Retinal pigment epithelial cell (primary cell): ENCODE data around the gene E2F6.

ENCODE experiments used
- DNase-seq: peaks from one replicate; pipeline ENCODE4 v3.0.0-alpha.2; 2010; ENCODE audit warnings: low read depth
- H3K4me3 ChIP-seq: 2 replicates; pipeline ENCODE4 v1.5.1; 2011; ENCODE audit warnings: mild to moderate bottlenecking, low read length, control low read depth, moderate library complexity
- CTCF ChIP-seq: conservative IDR thresholded peaks from 2 replicates; pipeline ENCODE4 v1.5.1; 2011; ENCODE audit warnings: low read depth, low read length, control low read depth, inconsistent platforms

The E2F6 gene

GRCh38 chr2:11396021-11396420 lies 69.9 kb downstream of the E2F6 start:
- TF ChIP-seq CTCF = no peak
- H3K4me3 ChIP-seq = no peak overlapping the region
- no peak for DNase-seq

- no peak for TF ChIP-seq CTCF
- no peak overlapping the region for H3K4me3 ChIP-seq
- no peak for DNase-seq
These were observed 70.6 kb downstream of the E2F6 start for GRCh38 chr2:11395389-11395788.
